Choroid plexus epithelial cell (primary cell): ENCODE measurements around the gene CMTM2.

Experiments
- DNase-seq: peaks from one replicate; pipeline ENCODE4 v3.0.0-alpha.2; 2010; ENCODE audit warnings: low read depth
- H3K4me3 ChIP-seq: 2 replicates; pipeline ENCODE4 v1.5.1; 2011; ENCODE audit warnings: low read depth, mild to moderate bottlenecking, control low read depth, low read length, moderate library complexity
- CTCF ChIP-seq: conservative IDR thresholded peaks from 2 replicates; pipeline ENCODE4 v1.5.1; 2011; ENCODE audit warnings: low read depth, mild to moderate bottlenecking, control low read depth, inconsistent platforms, low read length, moderate library complexity

The CMTM2 gene

GRCh38 chr16:66548068-66548467 is 31.2 kb upstream of the CMTM2 start:
- TF ChIP-seq CTCF = no peak
- DNase-seq = no peak
- no peak overlapping the region for H3K4me3 ChIP-seq

GRCh38 chr16:66548868-66549267 is 30.4 kb upstream of the CMTM2 start:
- peak overlapping the region; percentile 67 for H3K4me3 ChIP-seq
- TF ChIP-seq CTCF = no peak
- no peak for DNase-seq

- peak; percentile 27 for TF ChIP-seq CTCF
- DNase-seq = peak; percentile 80
- peak within 1 kb of the TSS; percentile 67 for H3K4me3 ChIP-seq
Observed at GRCh38 chr16:66549284-66550131, 29.8 kb upstream of the CMTM2 start, which contains the start of gene TK2. TK2 (minus strand) TSS chr16:66550122; CDS start chr16:66550061, 61 bp downstream.

GRCh38 chr16:66551348-66551759 is 27.9 kb upstream of the CMTM2 start:
- H3K4me3 ChIP-seq = no peak overlapping the region
- peak; percentile 37 for DNase-seq
- peak; percentile 35 for TF ChIP-seq CTCF

GRCh38 chr16:66551788-66552285 is 27.4 kb upstream of the CMTM2 start:
- peak overlapping the region; percentile 84 for H3K4me3 ChIP-seq
- TF ChIP-seq CTCF = no peak
- DNase-seq = no peak

GRCh38 chr16:66552286-66553177 is 26.7 kb upstream of the CMTM2 start, which contains the start of gene CKLF:
CKLF (plus strand) TSS chr16:66552576; CDS start chr16:66552716, 140 bp downstream.
- DNase-seq = peak; percentile 92
- TF ChIP-seq CTCF = no peak
- peak within 1 kb of the TSS; percentile 84 for H3K4me3 ChIP-seq
